SK-N-MC (cell line): ENCODE measurements around the gene ADAM10.

Experiments used
- EZH2 ChIP-seq: fragments of 200-600 bp; sonication (generic); IDR thresholded peaks from one replicate; pipeline ENCODE4 v1.6.1; 2017; ENCODE audit warnings: antibody characterized with exemption
- POLR2AphosphoS5 ChIP-seq: IDR thresholded peaks from 2 replicates; pipeline ENCODE4 v1.6.1; 2012; ENCODE audit warnings: mild to moderate bottlenecking, low read depth, low read length, borderline replicate concordance

DNA sequence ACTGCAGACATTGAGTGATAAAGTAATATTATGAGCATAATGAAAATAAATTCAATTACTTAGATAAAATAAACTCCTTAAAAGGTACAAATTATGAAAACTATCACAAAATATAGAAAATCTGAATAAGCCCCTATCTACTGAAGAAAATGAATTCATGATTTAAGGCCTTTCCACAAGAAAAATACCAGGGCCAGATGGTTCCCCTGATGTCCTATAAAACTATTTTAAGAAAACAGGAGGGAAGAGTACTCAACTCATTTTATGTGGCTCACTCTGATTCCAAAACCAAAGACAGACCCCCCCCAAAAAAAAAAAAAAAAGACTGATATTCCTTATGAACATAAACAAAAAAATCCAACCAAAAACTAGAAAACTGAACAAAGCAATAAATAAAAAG lies 59.9 kb downstream of the ADAM10 start:
- TF ChIP-seq EZH2 = no peak
- TF ChIP-seq POLR2AphosphoS5 = no peak
